Measurements from ENCODE around the gene ERFL.

DNA sequence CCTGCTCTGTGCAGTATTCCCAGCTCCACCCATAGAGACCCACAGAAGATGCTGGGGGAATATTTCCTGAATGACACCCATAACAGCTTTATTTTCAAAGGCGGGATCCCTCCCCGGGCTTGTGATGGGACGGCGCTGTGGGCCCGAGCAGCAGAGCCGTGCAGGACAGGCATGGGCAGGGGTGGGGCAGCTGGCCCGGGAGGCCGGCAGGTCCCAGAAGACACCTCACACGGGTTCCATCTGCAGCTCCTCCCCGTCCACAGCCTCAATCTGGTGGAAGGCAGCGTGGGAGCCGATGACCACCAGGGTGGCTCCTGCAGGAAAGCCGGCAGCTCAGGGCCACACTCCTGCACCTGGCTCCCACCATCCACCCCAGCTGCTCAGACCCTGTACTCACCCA, 28.4 kb upstream of the ERFL start:
- TF ChIP-seq CTCF (conservative IDR thresholded peaks at IDR 0.05; ENCODE audit: low read depth in 2 of 2): no peak
- no peak for TF ChIP-seq EZH2 (IDR thresholded peaks at IDR 0.05; ENCODE audit: low read depth, unreplicated experiment)
- no peak for TF ChIP-seq POLR2AphosphoS5 (IDR thresholded peaks at IDR 0.05; ENCODE audit: low read depth)
- no peak for TF ChIP-seq REST (IDR thresholded peaks at IDR 0.05; ENCODE audit: unreplicated experiment)
- TF ChIP-seq, protein P1, sequence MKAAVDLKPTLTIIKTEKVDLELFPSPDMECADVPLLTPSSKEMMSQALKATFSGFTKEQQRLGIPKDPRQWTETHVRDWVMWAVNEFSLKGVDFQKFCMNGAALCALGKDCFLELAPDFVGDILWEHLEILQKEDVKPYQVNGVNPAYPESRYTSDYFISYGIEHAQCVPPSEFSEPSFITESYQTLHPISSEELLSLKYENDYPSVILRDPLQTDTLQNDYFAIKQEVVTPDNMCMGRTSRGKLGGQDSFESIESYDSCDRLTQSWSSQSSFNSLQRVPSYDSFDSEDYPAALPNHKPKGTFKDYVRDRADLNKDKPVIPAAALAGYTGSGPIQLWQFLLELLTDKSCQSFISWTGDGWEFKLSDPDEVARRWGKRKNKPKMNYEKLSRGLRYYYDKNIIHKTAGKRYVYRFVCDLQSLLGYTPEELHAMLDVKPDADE (IDR thresholded peaks at IDR 0.05): no peak
- no peak for TF ChIP-seq ZNF462 (CRISPR knock-in tag; IDR thresholded peaks at IDR 0.05)
- no peak for TF ChIP-seq ZNF114 (CRISPR knock-in tag; IDR thresholded peaks at IDR 0.05)
- TF ChIP-seq EZH2phosphoT487 (IDR thresholded peaks at IDR 0.05; ENCODE audit: unreplicated experiment): no peak
- TF ChIP-seq JUNB (IDR thresholded peaks at IDR 0.05; ENCODE audit: unreplicated experiment): no peak
- TF ChIP-seq CREB1 (CRISPR knock-in tag; IDR thresholded peaks at IDR 0.05; ENCODE audit: low read depth): no peak
- no peak for TF ChIP-seq NANOG (IDR thresholded peaks at IDR 0.05; ENCODE audit: borderline replicate concordance)
- no peak for TF ChIP-seq ZNF331 (CRISPR knock-in tag; IDR thresholded peaks at IDR 0.05; ENCODE audit: low read depth)

Measured in GM23338 (cell line).